ENCODE data around the gene UNC5C.

GRCh38 chr4:95191537-95191936 is 357.2 kb downstream of the UNC5C start:
- no peak for TF ChIP-seq CTCF (conservative IDR thresholded peaks at IDR 0.05 in 1 of 2, IDR thresholded peaks at IDR 0.05 in 1 of 2; ENCODE audit: low read depth in 1 of 2, low read length in 2 of 2)
- no peak for TF ChIP-seq EZH2 (IDR thresholded peaks at IDR 0.05; ENCODE audit: low read length, missing control alignments)

All from fibroblast of lung (primary cell).